HG03521 (cell line): ENCODE measurements around the gene NXNL1.
A peak's percentile ranks its signal among the peaks of the same experiment; 100 is the strongest.
"Not testable (repeated sequence)": the region's sequence is repeated elsewhere in the genome, so short reads cannot be mapped to it uniquely, and the experiment has no call there.

Experiments
- ATAC-seq: cut with Tn5 transposase; IDR thresholded peaks from one replicate; pipeline ENCODE4 v1.9.1; 2021; ENCODE audit warnings: mild to moderate bottlenecking, moderate library complexity; ENCODE audit not compliant: unreplicated experiment

NXNL1 gene, protein sequence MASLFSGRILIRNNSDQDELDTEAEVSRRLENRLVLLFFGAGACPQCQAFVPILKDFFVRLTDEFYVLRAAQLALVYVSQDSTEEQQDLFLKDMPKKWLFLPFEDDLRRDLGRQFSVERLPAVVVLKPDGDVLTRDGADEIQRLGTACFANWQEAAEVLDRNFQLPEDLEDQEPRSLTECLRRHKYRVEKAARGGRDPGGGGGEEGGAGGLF

DNA sequence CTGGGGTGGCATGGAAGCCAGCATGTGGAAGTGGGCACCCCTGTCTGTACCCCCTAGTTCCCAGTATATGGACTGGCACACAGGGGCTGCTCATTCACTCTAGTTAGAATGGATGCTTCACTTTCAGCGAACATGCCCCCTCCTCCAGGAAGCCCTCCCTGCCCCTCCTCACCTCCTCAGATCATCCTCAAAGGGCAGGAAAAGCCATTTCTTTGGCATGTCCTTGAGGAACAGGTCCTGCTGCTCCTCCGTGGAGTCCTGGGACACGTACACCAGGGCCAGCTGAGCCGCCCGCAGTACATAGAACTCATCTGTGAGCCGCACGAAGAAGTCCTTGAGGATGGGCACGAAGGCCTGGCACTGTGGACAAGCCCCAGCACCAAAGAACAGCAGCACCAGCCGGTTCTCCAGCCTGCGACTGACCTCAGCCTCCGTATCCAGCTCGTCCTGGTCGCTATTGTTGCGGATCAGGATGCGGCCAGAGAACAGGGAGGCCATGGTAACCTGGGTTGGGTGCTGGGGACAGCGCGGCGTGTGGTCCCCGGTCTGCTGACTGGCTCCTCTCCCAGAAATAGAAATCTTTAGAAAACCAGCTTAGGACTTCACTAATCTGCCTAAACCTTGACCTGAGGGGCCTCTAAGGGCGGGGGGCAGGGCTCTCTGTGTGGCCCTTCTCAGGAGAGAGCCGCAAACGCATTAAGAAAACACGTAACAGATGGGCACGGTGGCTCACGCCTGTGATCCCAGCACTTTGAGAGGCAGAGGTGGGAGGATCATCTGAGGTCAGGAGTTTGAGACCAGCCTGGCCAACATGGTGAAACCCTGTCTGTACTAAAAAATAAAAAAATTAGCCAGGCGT lies at the start of gene NXNL1:
NXNL1 (minus strand) TSS at position 555 of the 859 bp plus-strand sequence; CDS start at position 498, 57 bp downstream.
- no peak for ATAC-seq

DNA sequence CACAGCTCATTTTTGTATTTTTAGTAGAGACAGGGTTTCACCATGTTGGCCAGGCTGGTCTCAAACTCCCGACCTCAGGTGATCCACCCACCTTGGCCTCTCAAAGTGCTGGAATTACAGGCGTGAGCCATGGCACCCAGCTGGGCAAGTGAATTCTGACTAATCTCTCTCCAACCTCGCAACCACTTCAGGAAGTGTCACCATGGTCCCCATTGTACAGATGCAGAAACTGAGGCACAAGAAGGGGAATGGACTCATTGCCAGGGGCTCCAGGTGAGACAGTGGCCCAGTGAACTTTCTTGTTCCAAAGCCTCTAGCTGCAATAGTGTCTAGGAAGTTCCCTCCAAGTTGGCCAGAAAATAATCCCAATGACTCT lies 47.8 kb upstream of the NXNL1 start:
- not testable (repeated sequence) for ATAC-seq

DNA sequence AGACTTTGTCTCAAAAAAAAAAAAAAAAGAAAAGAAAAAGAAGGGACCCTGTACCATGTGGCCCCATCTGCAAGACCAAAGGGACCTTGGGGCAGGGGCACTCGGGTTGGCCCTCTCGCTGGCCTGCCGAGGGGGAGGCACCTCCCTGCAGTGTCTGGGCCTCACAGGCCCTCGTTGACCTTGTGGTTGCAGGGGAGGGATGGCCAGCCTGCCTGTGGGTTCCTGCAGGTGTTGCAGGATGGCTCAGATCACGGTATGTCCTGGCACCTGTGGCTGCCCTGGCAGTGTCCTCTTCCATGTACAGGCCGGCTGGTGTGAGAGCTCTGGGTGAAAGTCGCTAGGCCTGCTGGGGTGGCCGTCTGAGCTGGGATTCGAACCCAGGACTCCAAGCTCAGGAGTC lies 46.0 kb upstream of the NXNL1 start:
- ATAC-seq: no peak

DNA sequence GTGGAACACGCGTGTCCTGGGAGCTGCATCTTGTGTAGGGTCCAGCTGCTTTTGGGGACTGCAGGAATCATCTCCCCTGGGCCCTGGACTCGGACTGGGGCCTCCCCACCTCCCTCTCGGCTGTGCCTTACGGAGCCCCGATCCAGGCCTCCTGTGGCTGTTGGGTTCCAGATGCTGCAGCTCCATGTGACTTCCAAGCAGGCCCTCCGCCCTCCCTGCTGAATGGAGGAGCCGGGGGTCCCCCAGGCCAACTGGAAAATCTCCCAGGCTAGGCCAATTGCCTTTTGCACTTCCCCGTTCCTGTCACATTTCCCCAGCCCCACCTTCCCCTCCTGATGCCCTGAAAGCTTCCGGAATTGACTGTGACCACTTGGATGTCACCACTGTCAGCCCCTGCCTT lies 44.5 kb upstream of the NXNL1 start:
- ATAC-seq: no peak

DNA sequence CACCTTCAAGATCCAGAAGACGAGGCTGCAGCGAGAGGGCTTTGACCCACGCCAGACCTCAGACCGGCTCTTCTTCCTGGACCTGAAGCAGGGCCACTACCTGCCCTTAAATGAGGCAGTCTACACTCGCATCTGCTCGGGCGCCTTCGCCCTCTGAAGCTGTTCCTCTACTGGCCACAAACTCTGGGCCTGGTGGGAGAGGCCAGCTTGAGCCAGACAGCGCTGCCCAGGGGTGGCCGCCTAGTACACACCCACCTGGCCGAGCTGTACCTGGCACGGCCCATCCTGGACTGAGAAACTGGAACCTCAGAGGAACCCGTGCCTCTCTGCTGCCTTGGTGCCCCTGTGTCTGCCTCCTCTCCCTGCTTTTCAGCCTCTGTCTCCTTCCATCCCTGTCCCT lies 43.7 kb upstream of the NXNL1 start:
- no peak for ATAC-seq

DNA sequence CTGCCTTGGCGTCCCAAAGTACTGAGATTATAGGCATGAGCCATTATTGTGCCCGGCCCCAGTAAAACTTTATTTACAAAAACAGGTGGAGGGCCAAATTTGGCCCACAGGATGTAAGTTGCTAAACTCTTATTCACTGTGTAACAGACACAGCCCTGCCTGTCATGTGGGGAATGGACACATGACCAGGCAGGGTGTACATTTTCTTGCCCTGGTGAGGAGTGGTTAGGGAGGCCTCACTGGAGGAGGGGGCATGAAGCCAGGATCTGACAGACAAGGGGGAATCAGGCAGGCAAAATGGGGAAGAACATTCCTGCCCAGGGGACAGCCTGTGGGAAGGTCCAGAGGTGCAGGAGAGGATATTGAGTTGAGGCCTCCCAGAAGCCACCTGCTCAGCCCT lies 43.3 kb upstream of the NXNL1 start:
- no peak for ATAC-seq

DNA sequence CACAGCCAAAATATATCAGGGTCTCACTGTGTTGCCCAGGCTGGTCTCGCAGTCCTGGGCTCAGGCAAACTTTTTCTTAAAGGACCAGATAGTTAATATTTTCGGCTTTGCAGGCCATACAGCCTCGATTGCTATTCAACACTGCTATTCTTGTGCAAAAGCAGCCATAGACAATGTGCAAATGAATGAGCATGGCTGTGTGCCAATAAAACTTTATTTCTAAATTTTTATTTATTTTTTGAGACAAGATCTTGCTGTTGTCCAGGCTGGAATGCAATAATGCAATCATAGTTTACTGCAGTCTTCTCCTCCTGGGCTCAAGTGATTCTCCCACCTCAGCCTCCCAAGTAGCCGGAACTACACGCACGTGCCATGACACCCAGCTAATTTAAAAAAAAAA lies 42.5 kb upstream of the NXNL1 start:
- no peak for ATAC-seq

DNA sequence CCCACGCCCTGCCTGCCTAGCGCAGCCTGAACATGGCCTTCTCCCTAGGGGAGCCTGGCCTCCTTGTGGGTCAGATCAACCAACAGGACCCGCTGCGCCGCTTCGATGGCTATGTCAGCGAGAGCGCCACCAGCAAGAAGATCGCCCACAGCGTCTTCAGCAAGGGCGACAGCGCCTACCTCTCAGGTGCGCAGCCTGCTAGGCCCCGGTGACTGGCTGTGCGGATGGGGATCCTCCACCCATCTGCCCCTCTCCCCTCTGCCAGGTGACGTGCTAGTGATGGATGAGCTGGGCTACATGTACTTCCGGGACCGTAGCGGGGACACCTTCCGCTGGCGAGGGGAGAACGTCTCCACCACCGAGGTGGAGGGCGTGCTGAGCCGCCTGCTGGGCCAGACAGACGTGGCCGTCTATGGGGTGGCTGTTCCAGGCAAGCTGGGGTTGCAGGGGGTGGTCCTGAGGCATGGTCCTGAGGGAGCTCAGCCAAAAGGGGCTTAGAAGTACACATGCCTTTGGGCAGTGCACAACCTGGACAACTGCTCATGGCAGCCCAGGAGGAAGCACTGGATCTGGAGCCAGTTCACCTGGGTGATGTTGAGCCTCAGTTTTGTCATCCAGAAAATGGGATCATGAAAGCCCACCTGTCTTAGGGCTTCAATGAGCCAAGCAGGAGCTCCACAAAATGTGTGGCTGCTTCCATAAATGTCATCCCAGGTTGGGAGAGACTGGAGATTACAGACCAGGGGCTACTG lies 39.9 kb upstream of the NXNL1 start:
- ATAC-seq: no peak

DNA sequence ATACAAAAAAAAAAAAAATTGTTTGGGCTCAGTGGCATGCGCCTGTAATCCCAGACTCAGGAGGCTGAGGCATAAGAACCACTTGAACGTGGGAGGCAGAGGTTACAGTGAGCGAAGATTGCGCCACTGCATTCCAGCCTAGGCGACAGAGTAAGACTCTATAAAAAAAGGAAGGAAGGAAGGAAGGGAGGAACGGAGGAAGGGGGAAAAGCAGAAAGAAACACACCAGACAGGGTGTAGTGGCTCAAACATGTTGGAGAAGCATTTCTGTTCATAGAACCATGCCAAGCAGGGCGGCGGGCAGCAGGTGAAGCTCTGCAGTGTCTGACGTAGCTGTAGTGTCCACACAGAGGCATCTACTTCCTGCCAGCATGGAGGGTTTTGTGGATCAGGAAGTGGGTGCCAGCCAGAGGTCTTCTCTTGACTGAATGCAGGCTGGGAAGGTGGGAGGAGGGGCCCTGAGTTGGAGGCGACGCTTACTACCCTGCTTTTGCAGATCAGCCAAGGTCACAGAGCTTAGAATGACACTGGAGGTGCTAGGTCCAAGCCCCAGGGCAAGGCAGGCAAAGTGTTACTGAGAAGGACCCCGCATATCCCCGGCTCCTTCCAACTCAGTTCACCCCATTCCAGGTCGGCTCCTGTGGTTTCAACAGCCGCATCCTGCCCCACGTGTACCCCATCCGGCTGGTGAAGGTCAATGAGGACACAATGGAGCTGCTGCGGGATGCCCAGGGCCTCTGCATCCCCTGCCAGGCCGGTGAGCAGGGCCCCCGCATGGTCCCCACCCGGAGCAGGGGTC lies 39.1 kb upstream of the NXNL1 start:
- ATAC-seq: no peak

DNA sequence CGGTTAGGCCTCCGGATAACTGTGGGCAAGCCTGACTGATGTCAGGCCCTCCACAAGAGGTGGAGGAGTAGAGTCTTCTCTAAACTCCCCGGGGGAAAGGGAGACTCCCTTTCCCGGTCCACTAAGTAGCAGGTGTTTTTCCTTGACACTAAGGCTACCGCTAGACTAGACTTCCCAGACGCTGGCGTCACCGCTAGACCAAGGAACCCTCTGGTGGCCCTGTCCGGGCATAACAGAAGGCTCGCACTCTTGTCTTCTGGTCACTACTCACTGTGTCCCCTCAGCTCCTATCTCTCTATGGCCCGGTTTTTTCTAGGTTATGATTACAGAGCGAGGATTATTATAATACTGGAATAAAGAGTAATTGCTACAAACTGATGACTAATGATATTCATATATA lies 38.3 kb upstream of the NXNL1 start:
- not testable (repeated sequence) for ATAC-seq

DNA sequence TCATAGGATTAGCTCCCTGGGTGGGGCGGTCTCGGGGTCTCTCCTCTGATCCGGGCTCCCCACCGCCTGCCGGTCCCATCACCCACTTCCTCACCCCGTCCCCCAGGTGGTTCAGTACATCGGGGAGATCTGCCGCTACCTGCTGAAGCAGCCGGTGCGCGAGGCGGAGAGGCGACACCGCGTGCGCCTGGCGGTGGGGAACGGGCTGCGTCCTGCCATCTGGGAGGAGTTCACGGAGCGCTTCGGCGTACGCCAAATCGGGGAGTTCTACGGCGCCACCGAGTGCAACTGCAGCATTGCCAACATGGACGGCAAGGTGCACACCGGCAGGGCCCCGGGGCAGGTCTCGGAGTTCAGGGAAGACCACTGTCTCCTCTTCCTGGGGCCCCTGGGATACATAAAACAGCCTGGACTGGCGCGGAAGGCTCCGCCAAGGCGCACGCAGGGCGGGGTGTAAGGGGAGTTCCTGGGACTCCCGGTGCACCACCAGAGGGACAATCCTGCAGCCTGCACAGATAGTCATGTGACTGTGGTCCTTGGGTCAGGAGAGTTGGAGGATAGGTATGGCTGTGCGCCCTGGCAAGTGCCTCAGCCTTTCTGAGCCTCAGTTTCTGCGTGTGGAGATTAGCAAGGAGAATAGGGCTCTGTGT lies 36.5 kb upstream of the NXNL1 start:
- ATAC-seq: no peak

DNA sequence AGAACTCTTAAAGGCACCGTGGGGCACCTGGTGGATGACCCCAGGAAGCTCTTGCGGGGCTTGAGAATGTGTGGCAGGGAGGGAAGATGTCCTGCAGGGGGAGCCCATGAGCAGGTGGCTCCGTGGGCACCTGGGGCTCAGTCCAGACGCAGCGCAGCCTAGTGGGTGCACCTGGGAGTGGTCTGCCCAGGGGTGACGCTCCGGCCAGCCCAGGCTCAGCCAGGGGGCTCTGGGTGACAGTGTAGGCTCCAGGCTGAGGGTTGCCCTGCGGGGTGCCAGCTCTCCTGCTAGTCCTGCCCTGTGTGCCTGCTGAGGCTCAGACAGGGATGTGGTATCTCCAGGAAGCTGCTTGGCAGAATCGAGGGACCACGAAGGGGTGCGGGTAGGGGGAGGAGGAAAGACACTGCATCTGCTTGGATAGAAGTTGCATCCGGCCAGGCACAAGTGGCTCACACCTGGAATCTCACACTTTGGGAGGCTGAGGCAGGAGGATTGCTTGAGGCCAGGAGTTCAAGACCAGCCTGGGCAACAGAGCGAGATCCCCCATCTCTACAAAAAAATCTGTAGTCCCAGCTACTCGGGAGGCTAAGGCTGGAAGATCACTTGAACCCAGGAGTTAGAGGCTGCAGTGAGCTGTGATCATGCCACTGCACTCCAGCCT lies 35.7 kb upstream of the NXNL1 start:
- peak; percentile 61 for ATAC-seq

DNA sequence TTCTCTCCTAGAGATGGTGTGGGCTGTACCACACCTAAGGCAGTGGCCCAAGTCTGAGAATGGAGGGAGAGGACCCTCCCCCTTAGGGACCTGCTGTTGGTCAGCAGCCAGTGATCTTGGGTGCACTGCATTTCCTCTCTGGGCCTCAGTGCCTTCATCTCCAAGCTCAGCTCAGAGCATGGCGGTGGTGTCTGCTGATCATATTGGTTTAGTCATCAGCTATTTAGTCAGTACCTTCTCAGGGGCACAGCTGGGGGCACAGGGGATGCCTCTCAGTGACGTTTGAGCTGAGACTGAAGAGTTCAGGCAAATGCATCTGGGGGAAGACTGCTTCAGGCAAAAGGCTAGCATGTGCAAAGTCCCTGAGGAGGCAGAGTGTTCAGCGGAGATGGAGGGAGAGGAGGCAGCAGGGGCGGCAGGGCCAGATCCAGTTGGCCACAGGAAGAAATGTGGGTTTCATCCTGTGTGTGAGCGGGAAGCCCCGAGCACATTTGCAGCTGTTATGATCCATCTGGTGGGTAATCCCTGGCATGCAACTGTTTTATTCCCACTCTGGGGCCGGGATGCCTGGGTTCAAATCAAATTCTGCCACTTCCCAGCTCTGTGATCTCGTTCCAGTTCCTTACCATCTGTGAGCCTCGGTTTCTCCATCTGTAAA lies 35.0 kb upstream of the NXNL1 start:
- ATAC-seq: no peak

DNA sequence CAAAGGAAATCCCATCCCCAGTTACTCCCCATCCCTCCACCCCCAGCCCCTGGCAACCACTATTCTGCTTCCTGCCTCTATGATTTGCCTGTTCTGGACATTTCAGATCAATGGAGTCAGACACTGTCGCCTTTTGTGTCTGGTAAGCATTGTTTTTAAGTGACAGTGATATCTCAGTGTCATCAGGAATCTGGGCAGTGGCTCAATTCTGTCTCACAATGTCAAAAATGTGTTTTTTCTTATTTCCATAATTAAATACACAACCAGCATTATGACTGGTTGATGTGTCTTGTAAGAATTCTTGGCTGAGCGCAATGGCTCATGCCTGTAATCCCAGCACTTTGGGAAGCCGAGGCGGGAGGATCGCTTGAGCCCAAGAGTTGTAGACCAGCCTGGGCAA lies 30.6 kb upstream of the NXNL1 start:
- ATAC-seq: no peak

DNA sequence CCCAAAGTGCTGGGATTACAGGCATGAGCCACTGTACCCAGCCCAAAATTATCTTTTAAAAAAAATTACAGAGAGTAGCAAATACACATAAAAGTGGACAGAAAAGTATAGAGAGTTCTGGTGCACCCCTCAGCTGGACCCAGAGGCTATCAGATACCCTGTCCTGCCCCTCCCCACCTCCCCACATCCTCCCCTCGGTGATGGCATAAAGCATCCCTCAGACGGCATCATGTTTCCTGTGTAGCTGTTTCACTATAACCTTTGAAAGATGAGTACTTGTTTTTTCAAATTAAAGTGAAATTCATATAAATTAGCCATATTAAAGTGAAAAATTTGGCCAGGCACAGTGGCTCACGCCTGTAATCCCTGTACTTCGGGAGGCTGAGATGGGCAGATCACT lies 29.7 kb upstream of the NXNL1 start:
- no peak for ATAC-seq

DNA sequence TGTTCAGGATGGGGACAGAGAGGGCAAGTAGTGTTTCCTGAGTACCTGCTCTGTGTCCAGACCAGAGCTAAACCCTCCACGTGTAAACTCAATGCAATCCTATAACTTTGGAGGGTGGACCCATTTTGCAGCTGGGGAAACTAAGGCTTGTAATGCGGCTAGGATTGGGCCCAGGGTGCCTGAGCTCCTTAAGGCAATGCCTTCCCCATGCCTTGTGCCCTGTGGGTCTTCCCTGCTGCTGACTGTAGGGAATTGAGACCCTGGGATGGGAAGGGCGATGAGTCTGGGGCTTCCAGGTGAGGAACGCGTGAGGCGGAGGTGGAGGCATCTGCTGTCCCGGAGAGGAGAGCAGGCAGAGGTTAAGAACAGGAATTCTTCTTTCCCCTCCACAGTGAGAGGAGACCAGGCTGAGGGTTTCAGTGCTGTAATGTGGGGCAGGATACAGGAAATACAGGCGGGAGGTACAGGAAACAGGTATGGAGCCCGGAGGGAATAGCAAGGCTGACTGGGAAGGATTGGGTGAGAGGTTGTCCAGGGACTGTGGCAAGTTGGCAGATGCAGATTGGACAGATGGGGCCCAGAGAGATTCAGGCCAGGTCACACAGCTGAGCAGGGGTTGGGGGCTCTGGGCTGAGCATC lies 28.8 kb upstream of the NXNL1 start:
- no peak for ATAC-seq

DNA sequence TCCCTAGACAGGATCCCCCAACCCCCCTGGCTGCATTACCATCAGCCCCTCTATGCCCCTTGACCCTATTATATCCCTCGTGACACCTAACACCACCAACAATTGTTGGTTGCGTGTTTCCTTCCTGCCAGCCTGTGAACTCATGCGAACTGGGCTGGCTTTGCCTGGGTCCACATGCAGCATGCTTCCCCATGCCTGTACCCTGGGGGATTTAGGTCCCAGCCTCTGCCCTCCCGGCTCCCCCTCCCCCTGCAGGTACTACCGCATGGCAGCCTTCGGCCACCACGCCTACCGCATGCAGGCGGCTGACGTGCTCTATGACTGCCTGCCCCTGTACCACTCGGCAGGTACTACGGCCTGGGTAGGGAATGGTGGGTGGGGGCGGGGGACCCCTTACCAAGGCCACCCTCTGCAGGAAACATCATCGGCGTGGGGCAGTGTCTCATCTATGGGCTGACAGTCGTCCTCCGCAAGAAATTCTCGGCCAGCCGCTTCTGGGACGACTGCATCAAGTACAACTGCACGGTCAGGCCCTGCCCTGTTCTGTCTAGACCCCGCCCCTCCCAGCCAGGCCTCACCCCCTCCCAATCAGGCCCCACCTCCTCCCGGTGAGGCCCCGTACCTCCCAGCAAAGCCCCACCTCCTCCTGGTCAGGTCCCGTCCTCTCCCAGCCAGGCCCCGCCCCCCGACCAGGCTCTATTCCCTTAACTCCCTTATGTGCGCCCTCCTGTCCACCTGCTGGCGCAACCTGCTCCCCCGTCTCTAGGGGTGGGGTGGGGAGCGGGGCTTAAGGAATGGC lies 28.1 kb upstream of the NXNL1 start:
- ATAC-seq: no peak
